Measurements from ENCODE around the gene PTS. TPM values are rescaled to one million over a fixed set of nuclear protein-coding genes. Genes with fewer than 3 reads are reported as not detected.

Gene PTS
- total RNA-seq: 17.2 and 17.7 TPM in 2 replicates

DNA sequence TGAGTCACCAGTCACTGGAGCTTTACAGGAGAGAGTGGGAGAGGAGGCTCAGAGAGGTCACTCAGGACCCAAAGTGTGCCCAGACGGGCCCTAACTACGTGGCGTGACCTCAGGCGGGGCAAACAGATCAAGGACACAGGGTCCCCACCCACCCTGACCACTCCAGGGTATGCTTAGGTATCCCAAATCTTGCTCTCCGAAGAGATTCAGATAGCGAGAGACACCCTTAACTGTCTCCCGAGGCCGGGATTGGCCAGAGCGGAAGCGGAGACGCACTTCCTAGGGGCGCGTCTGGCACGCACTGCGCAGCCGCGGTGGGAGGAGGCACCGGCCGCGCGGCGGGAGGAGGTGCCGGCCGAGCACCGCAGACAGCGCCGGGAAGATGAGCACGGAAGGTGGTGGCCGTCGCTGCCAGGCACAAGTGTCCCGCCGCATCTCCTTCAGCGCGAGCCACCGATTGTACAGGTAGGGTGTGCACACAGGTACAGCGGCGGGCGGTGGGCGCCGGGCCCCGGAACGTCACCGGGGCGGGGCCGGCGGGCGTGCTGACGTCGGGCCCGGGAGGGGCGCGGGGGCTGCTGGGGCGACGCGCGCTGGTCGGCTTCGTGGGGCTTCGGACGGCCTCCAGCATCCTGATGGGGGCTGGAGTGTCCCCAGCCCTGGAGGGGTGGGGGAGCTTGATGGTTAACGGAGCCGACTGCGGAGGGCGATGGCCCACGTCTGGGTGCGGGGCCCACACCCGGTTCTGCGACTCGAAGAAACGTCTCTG lies at the start of gene PTS:
Gene PTS (plus strand): TSS at position 367 of the 769 bp plus-strand sequence. CDS start 16 bp downstream, at position 383.

DNA sequence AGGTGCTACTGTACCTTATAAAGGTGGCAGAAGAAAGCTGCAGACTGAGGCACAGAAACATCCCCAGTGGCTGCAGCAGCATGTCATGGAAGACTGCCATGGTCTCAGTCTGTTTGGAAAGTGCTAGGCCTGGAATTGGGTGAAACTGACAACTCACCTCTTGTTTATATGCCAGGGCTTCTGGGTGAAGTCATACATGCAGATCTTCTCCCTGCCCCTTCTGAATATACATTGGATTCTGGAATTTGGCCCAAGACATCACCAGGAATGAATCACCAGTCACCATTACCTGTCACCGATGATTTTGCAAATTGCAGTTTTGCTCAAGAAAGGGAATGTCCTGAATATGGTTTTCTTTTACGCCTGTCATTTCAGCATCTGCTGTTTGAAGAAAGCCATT lies 34.3 kb downstream of the PTS start, which contains the start of gene PLET1:
Gene PLET1 (minus strand): TSS at position 371 of the 400 bp plus-strand sequence. CDS start 271 bp downstream, at position 100.

Other genes with a start within 250 kb of the PTS start
- gene DLAT, start 201.0 kb upstream of the PTS start, total RNA-seq: 14.0 and 15.3 TPM in 2 replicates
- gene PIH1D2, start 152.4 kb upstream of the PTS start, total RNA-seq: 0.87 and 1.8 TPM in 2 replicates
- gene NKAPD1, start 152.1 kb upstream of the PTS start, total RNA-seq: 13.3 and 18.9 TPM in 2 replicates
- 35.3 and 36.7 TPM in 2 replicates for gene TIMM8B, start 139.7 kb upstream of the PTS start, total RNA-seq
- 88.9 and 89.9 TPM in 2 replicates for gene SDHD, start 139.6 kb upstream of the PTS start, total RNA-seq
- gene IL18, start 62.3 kb upstream of the PTS start, total RNA-seq: 0.24 and 0.37 TPM in 2 replicates
- 0.31 TPM in 1 of 2 replicates, not detected in the other for gene TEX12, start 59.1 kb upstream of the PTS start, total RNA-seq
- 0.81 and 1.2 TPM in 2 replicates for gene BCO2, start 50.9 kb upstream of the PTS start, total RNA-seq
- gene PLET1, start 34.4 kb downstream of the PTS start, total RNA-seq: not detected in 2 replicates

All from cardiac ventricle fibroblast (primary cell).